HL-60 (cell line): ENCODE results near the gene FARS2.

Experiments used
- CTCF ChIP-seq: IDR thresholded peaks from one replicate; pipeline ENCODE4 v1.5.1; 2011; ENCODE audit warnings: low read length, control low read depth, inconsistent platforms; ENCODE audit not compliant: insufficient read depth
- GABPA ChIP-seq: IDR thresholded peaks from 2 replicates; pipeline ENCODE4 v1.6.1; 2012; ENCODE audit warnings: low read depth
- POLR2AphosphoS5 ChIP-seq: IDR thresholded peaks from 2 replicates; pipeline ENCODE4 v1.6.1; 2012; ENCODE audit warnings: low read depth
- REST ChIP-seq: IDR thresholded peaks from 2 replicates; pipeline ENCODE4 v1.6.1; 2012; ENCODE audit warnings: low read depth; ENCODE audit not compliant: insufficient replicate concordance

GRCh38 chr6:5605937-5606336 lies 344.6 kb downstream of the FARS2 start:
- no peak for TF ChIP-seq CTCF
- TF ChIP-seq POLR2AphosphoS5: no peak
- no peak for TF ChIP-seq REST
- no peak for TF ChIP-seq GABPA
